ENCODE measurements around the gene RSAD1. TPM values are rescaled to one million over a fixed set of nuclear protein-coding genes. Genes with fewer than 3 reads are reported as not detected.

The RSAD1 gene
- total RNA-seq, 2 experiments from 2014 or later: 44.6 to 44.7 TPM

GRCh38 chr17:50487213-50488096, 8.8 kb downstream of the RSAD1 start:
- no peak overlapping the region for H3K27ac ChIP-seq (ENCODE audit: low read depth in 1 of 2, low read length in 2 of 2)
- TF ChIP-seq, protein P1, sequence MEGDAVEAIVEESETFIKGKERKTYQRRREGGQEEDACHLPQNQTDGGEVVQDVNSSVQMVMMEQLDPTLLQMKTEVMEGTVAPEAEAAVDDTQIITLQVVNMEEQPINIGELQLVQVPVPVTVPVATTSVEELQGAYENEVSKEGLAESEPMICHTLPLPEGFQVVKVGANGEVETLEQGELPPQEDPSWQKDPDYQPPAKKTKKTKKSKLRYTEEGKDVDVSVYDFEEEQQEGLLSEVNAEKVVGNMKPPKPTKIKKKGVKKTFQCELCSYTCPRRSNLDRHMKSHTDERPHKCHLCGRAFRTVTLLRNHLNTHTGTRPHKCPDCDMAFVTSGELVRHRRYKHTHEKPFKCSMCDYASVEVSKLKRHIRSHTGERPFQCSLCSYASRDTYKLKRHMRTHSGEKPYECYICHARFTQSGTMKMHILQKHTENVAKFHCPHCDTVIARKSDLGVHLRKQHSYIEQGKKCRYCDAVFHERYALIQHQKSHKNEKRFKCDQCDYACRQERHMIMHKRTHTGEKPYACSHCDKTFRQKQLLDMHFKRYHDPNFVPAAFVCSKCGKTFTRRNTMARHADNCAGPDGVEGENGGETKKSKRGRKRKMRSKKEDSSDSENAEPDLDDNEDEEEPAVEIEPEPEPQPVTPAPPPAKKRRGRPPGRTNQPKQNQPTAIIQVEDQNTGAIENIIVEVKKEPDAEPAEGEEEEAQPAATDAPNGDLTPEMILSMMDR (IDR thresholded peaks at IDR 0.05): no peak
- H3K9me3 ChIP-seq (ENCODE audit: control insufficient read depth in 1 of 2, insufficient read depth in 1 of 2, low read length in 2 of 2): no peaks in the 10 kb centered on the region
- no peak for ATAC-seq (ENCODE audit: poor library complexity)
- H3K4me3 Mint-ChIP-seq: no peak overlapping the region
- peaks cover 37% of the 10 kb centered on the region for H3K36me3 Mint-ChIP-seq (ENCODE audit: low read depth)
- CTCF ChIA-PET: interaction anchor here (0.7 kb wide), 1 partner anchor 59 kb away, joined by 4 read pairs; no protein-coding TSS in a partner anchor
- POLR2A ChIA-PET: no interaction called here
- no peaks in the 10 kb centered on the region for H3K4me1 Mint-ChIP-seq (ENCODE audit: low read depth)
- no peaks in the 10 kb centered on the region for H3K27me3 ChIP-seq (ENCODE audit: control insufficient read depth in 1 of 2, insufficient read depth in 2 of 2, low read length in 2 of 2)
- DNase-seq: no peak
- H3K36me3 ChIP-seq (ENCODE audit: insufficient read depth, low read length): peaks cover 33% of the 10 kb centered on the region
- intact Hi-C loops (cut with DNase I, micrococcal nuclease): loop anchor here in 1 of 2 experiments (10.0 kb wide), 1 partner anchor 57 kb away; the partner anchor contains the start of gene SPATA20
- H3K4me1 ChIP-seq (ENCODE audit: insufficient read depth, low read length): peaks cover 1% of the 10 kb centered on the region
- no peaks in the 10 kb centered on the region for H3K27me3 Mint-ChIP-seq
- H3K9me3 Mint-ChIP-seq: no peaks in the 10 kb centered on the region
- H3K27ac Mint-ChIP-seq: no peak overlapping the region
- H3K4me3 ChIP-seq (ENCODE audit: low read length): no peak overlapping the region

- Mint-ChIP-seq H3K9me3 (no peaks in the 10 kb centered on the region), H3K36me3 (ENCODE audit: low read depth) (peaks cover 24% of the 10 kb centered on the region), H3K27ac (no peak overlapping the region), H3K4me1 (ENCODE audit: low read depth) (no peaks in the 10 kb centered on the region), H3K27me3 (no peaks in the 10 kb centered on the region), H3K4me3 (no peak overlapping the region)
- DNase-seq: no peak
- Histone ChIP-seq H3K27me3 (ENCODE audit: control insufficient read depth in 1 of 2, insufficient read depth in 2 of 2, low read length in 2 of 2) (no peaks in the 10 kb centered on the region), H3K9me3 (ENCODE audit: control insufficient read depth in 1 of 2, insufficient read depth in 1 of 2, low read length in 2 of 2) (no peaks in the 10 kb centered on the region), H3K4me3 (ENCODE audit: low read length) (no peak overlapping the region), H3K27ac (ENCODE audit: low read depth in 1 of 2, low read length in 2 of 2) (no peak overlapping the region), H3K36me3 (ENCODE audit: insufficient read depth, low read length) (peaks cover 20% of the 10 kb centered on the region), H3K4me1 (ENCODE audit: insufficient read depth, low read length) (no peaks in the 10 kb centered on the region)
- intact Hi-C loops (cut with DNase I, micrococcal nuclease): loop anchor here in 1 of 2 experiments (10.0 kb wide), 1 partner anchor 56 kb away; the partner anchor contains the start of gene SPATA20
- TF ChIP-seq, protein P1 (IDR thresholded peaks at IDR 0.05): no peak
- ChIA-PET CTCF (no interaction called here), POLR2A (no interaction called here)
- ATAC-seq (ENCODE audit: poor library complexity): no peak
These were observed 10.2 kb downstream of the RSAD1 start for GRCh38 chr17:50488880-50489279.

DNA sequence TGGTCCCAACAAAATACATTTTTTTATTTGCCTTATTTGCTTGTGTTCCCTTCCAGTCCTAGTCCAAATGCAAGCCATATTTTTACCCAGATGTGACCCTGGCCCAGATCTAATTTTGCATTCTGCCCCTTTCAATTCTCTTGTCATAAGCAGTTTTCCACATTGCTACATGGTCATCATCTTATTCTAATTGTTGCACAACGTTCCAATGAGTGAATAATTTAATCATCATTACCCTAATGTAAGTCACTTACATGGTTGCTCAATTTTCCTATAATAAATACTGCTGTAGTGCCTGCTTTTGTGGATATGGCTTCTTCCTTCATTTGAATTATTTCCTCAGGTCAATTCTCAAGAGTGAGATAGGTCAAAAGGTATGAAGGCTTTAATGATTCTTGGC, 12.8 kb downstream of the RSAD1 start:
- no peak for ATAC-seq (ENCODE audit: poor library complexity)
- H3K4me3 Mint-ChIP-seq: no peak overlapping the region
- H3K4me1 ChIP-seq (ENCODE audit: insufficient read depth, low read length): no peaks in the 10 kb centered on the region
- intact Hi-C loops (cut with DNase I, micrococcal nuclease): no loop called here
- peaks cover 0 to 5% of the 10 kb centered on the region in 2 experiments for H3K27me3 ChIP-seq (ENCODE audit: control insufficient read depth in 1 of 2, insufficient read depth in 2 of 2, low read length in 2 of 2)
- DNase-seq: no peak
- H3K36me3 ChIP-seq (ENCODE audit: insufficient read depth, low read length): peaks cover 3% of the 10 kb centered on the region
- H3K27ac Mint-ChIP-seq: no peak overlapping the region
- no peaks in the 10 kb centered on the region for H3K27me3 Mint-ChIP-seq
- POLR2A ChIA-PET: no interaction called here
- no peak overlapping the region for H3K4me3 ChIP-seq (ENCODE audit: low read length)
- H3K36me3 Mint-ChIP-seq (ENCODE audit: low read depth): no peaks in the 10 kb centered on the region
- H3K9me3 ChIP-seq (ENCODE audit: control insufficient read depth in 1 of 2, insufficient read depth in 1 of 2, low read length in 2 of 2): no peaks in the 10 kb centered on the region
- no peak overlapping the region for H3K27ac ChIP-seq (ENCODE audit: low read depth in 1 of 2, low read length in 2 of 2)
- no peaks in the 10 kb centered on the region for H3K9me3 Mint-ChIP-seq
- H3K4me1 Mint-ChIP-seq (ENCODE audit: low read depth): no peaks in the 10 kb centered on the region
- CTCF ChIA-PET: no interaction called here
- TF ChIP-seq, protein P1 (IDR thresholded peaks at IDR 0.05): no peak
